Stimulated activated CD4-positive, alpha-beta T cell treated with anti-CD3 and anti-CD28 coated beads, Interleukin-4, amount 100 ng/mL, for 1 hour (primary cell): ENCODE data around the gene NPAS1.
A peak's percentile ranks its signal among the peaks of the same experiment; 100 is the strongest.
"Not testable (repeated sequence)": the region's sequence is repeated elsewhere in the genome, so short reads cannot be mapped to it uniquely, and the experiment has no call there.

Experiments
- DNase-seq: peaks from one replicate; pipeline ENCODE4 v3.0.0-alpha.2; 2020

NPAS1 gene

GRCh38 chr19:46990991-46991676, 28.5 kb upstream of the NPAS1 start:
- peak; percentile 61 for DNase-seq

- no peak for DNase-seq
Measured at GRCh38 chr19:46992699-46993535, 26.7 kb upstream of the NPAS1 start.

- DNase-seq = no peak
Measured at GRCh38 chr19:46993622-46994021, 26.0 kb upstream of the NPAS1 start.

GRCh38 chr19:46994141-46994686, 25.4 kb upstream of the NPAS1 start:
- DNase-seq = no peak

- no peak for DNase-seq
Measured at GRCh38 chr19:46995492-46995891, 24.1 kb upstream of the NPAS1 start.

- no peak for DNase-seq
Measured at GRCh38 chr19:46998445-46999125, 21.1 kb upstream of the NPAS1 start.

GRCh38 chr19:46999377-46999776, 20.3 kb upstream of the NPAS1 start:
- no peak for DNase-seq

GRCh38 chr19:46999878-47000277, 19.8 kb upstream of the NPAS1 start:
- DNase-seq = no peak

- DNase-seq = no peak
Measured at GRCh38 chr19:47000373-47000772, 19.3 kb upstream of the NPAS1 start.

- no peak for DNase-seq
Measured at GRCh38 chr19:47001584-47001983, 18.1 kb upstream of the NPAS1 start.

- no peak for DNase-seq
Measured at GRCh38 chr19:47002106-47002766, 17.4 kb upstream of the NPAS1 start.

- no peak for DNase-seq
Measured at GRCh38 chr19:47002853-47003610, 16.6 kb upstream of the NPAS1 start.

GRCh38 chr19:47003611-47004465, 15.8 kb upstream of the NPAS1 start:
- no peak for DNase-seq

- DNase-seq = no peak
Measured at GRCh38 chr19:47005164-47005641, 14.4 kb upstream of the NPAS1 start.

GRCh38 chr19:47005873-47006272, 13.8 kb upstream of the NPAS1 start:
- no peak for DNase-seq

- no peak for DNase-seq
Measured at GRCh38 chr19:47006496-47006895, 13.1 kb upstream of the NPAS1 start.

- not testable (repeated sequence) for DNase-seq
Measured at GRCh38 chr19:47010549-47010948, 9.1 kb upstream of the NPAS1 start.

GRCh38 chr19:47012617-47013016, 7.0 kb upstream of the NPAS1 start:
- no peak for DNase-seq

GRCh38 chr19:47013041-47013517, 6.6 kb upstream of the NPAS1 start:
- peak; percentile 65 for DNase-seq

- DNase-seq = no peak
Measured at GRCh38 chr19:47018923-47019322, 714 bp upstream of the NPAS1 start.
